ENCODE results near the gene PLXDC2.

The PLXDC2 gene

GRCh38 chr10:19974138-19974537, 157.9 kb downstream of the PLXDC2 start:
- no peak for TF ChIP-seq CTCF (IDR thresholded peaks at IDR 0.05; ENCODE audit: insufficient read depth, missing control alignments)
- FAIRE-seq (no peak), DNase-seq (ENCODE audit: insufficient read length, low spot score) (no peak)

GRCh38 chr10:19974554-19974953, 158.3 kb downstream of the PLXDC2 start:
- DNase-seq (ENCODE audit: insufficient read length, low spot score) (no peak), FAIRE-seq (no peak)
- no peak for TF ChIP-seq CTCF (IDR thresholded peaks at IDR 0.05; ENCODE audit: insufficient read depth, missing control alignments)

- FAIRE-seq: no peak
- no peak for DNase-seq (ENCODE audit: insufficient read length, low spot score)
- no peak for TF ChIP-seq CTCF (IDR thresholded peaks at IDR 0.05; ENCODE audit: insufficient read depth, missing control alignments)
Observed at GRCh38 chr10:19977097-19977521, 160.9 kb downstream of the PLXDC2 start.

- TF ChIP-seq CTCF (IDR thresholded peaks at IDR 0.05; ENCODE audit: insufficient read depth, missing control alignments): no peak
- FAIRE-seq (no peak), DNase-seq (ENCODE audit: insufficient read length, low spot score) (no peak)
Observed at GRCh38 chr10:19979628-19980027, 163.4 kb downstream of the PLXDC2 start.

- TF ChIP-seq CTCF (IDR thresholded peaks at IDR 0.05; ENCODE audit: insufficient read depth, missing control alignments): no peak
- FAIRE-seq (no peak), DNase-seq (ENCODE audit: insufficient read length, low spot score) (no peak)
Observed at GRCh38 chr10:19983880-19984565, 167.8 kb downstream of the PLXDC2 start.

- no peak for DNase-seq (ENCODE audit: insufficient read length, low spot score)
- no peak for FAIRE-seq
- no peak for TF ChIP-seq CTCF (IDR thresholded peaks at IDR 0.05; ENCODE audit: insufficient read depth, missing control alignments)
Observed at GRCh38 chr10:19985745-19986144, 169.5 kb downstream of the PLXDC2 start.

GRCh38 chr10:19986591-19986990, 170.4 kb downstream of the PLXDC2 start:
- no peak for TF ChIP-seq CTCF (IDR thresholded peaks at IDR 0.05; ENCODE audit: insufficient read depth, missing control alignments)
- DNase-seq (ENCODE audit: insufficient read length, low spot score) (no peak), FAIRE-seq (no peak)

Measured in D721Med (cell line).